ENCODE data around the gene HMGA1. TPM values are rescaled to one million over a fixed set of nuclear protein-coding genes. Genes with fewer than 3 reads are reported as not detected.

HMGA1 gene
- total and polyA plus RNA-seq, 2 of the 13 experiments (the other 11 are each of a cell fraction or from before 2014, with no cell fraction given) = 117 to 145 TPM

GRCh38 chr6:34274129-34274528 lies 37.5 kb downstream of the HMGA1 start (continued):
- TF ChIP-seq, protein P1, sequence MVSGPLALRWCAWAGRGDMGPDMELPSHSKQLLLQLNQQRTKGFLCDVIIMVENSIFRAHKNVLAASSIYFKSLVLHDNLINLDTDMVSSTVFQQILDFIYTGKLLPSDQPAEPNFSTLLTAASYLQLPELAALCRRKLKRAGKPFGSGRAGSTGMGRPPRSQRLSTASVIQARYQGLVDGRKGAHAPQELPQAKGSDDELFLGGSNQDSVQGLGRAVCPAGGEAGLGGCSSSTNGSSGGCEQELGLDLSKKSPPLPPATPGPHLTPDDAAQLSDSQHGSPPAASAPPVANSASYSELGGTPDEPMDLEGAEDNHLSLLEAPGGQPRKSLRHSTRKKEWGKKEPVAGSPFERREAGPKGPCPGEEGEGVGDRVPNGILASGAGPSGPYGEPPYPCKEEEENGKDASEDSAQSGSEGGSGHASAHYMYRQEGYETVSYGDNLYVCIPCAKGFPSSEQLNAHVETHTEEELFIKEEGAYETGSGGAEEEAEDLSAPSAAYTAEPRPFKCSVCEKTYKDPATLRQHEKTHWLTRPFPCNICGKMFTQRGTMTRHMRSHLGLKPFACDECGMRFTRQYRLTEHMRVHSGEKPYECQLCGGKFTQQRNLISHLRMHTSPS (CRISPR knock-in tag; IDR thresholded peaks at IDR 0.05; ENCODE audit: low read depth) = no peak
- TF ChIP-seq SAFB2 (CRISPR knock-in tag; IDR thresholded peaks at IDR 0.05; ENCODE audit: borderline replicate concordance, low read depth) = no peak
- TF ChIP-seq ARID3A (IDR thresholded peaks at IDR 0.05; ENCODE audit: low read depth, low read length) = no peak
- no peak for TF ChIP-seq HHEX (CRISPR knock-in tag; IDR thresholded peaks at IDR 0.05)
- TF ChIP-seq IRF2 (CRISPR knock-in tag; IDR thresholded peaks at IDR 0.05) = no peak
- no peak for TF ChIP-seq ZNF468 (CRISPR knock-in tag; IDR thresholded peaks at IDR 0.05)
- no peak for TF ChIP-seq ZBTB8A (CRISPR knock-in tag; IDR thresholded peaks at IDR 0.05; ENCODE audit: borderline replicate concordance, low read depth)
- TF ChIP-seq, protein P2, sequence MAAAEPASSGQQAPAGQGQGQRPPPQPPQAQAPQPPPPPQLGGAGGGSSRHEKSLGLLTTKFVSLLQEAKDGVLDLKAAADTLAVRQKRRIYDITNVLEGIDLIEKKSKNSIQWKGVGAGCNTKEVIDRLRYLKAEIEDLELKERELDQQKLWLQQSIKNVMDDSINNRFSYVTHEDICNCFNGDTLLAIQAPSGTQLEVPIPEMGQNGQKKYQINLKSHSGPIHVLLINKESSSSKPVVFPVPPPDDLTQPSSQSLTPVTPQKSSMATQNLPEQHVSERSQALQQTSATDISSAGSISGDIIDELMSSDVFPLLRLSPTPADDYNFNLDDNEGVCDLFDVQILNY (CRISPR knock-in tag; conservative IDR thresholded peaks at IDR 0.05) = no peak
- TF ChIP-seq, protein P3, sequence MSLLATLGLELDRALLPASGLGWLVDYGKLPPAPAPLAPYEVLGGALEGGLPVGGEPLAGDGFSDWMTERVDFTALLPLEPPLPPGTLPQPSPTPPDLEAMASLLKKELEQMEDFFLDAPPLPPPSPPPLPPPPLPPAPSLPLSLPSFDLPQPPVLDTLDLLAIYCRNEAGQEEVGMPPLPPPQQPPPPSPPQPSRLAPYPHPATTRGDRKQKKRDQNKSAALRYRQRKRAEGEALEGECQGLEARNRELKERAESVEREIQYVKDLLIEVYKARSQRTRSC (CRISPR knock-in tag; IDR thresholded peaks at IDR 0.05; ENCODE audit: low read depth) = no peak
- no peak for TF ChIP-seq ZSCAN22 (CRISPR knock-in tag; IDR thresholded peaks at IDR 0.05)
- no peak for TF ChIP-seq IKZF5 (CRISPR knock-in tag; IDR thresholded peaks at IDR 0.05)
- no peak for TF ChIP-seq ZNF580 (CRISPR knock-in tag; IDR thresholded peaks at IDR 0.05; ENCODE audit: borderline replicate concordance, low read depth)
- TF ChIP-seq ZNF557 (CRISPR knock-in tag; IDR thresholded peaks at IDR 0.05) = no peak
- no peak for TF ChIP-seq ZNF775 (CRISPR knock-in tag; IDR thresholded peaks at IDR 0.05; ENCODE audit: borderline replicate concordance)
- TF ChIP-seq ZNF512B (CRISPR knock-in tag; IDR thresholded peaks at IDR 0.05; ENCODE audit: borderline replicate concordance) = no peak
- no peak for TF ChIP-seq ZBTB1 (CRISPR knock-in tag; IDR thresholded peaks at IDR 0.05; ENCODE audit: borderline replicate concordance)
- TF ChIP-seq GATA4 (IDR thresholded peaks at IDR 0.05; ENCODE audit: borderline replicate concordance, low read depth) = no peak
- no peak for TF ChIP-seq SMC3 (IDR thresholded peaks at IDR 0.05; ENCODE audit: low read length)
- TF ChIP-seq REPIN1 (CRISPR knock-in tag; IDR thresholded peaks at IDR 0.05; ENCODE audit: borderline replicate concordance, low read depth) = no peak
- no peak for TF ChIP-seq U2AF1 (optimal IDR thresholded peaks at IDR 0.05; ENCODE audit: low read depth, low read length)
- no peak for TF ChIP-seq ZNF670 (CRISPR knock-in tag; IDR thresholded peaks at IDR 0.05; ENCODE audit: borderline replicate concordance)
- no peak for TF ChIP-seq POLR2AphosphoS2 (IDR thresholded peaks at IDR 0.05; ENCODE audit: low read depth, low read length)

All from HepG2 (cell line).